ENCODE results near the gene NDP.

The NDP gene, protein sequence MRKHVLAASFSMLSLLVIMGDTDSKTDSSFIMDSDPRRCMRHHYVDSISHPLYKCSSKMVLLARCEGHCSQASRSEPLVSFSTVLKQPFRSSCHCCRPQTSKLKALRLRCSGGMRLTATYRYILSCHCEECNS

GRCh38 chrX:43973249-43974099, at the start of gene NDP:
Gene NDP (minus strand): TSS chrX:43973390. CDS start chrX:43958645, 14,745 bp downstream.
- peak within 1 kb of the TSS; percentile 56 for H3K4me3 Mint-ChIP-seq
- peaks cover 14% of the 10 kb centered on the region for H3K4me1 Mint-ChIP-seq (ENCODE audit: low read depth)
- peaks cover 31% of the 10 kb centered on the region for H3K27me3 Mint-ChIP-seq
- H3K27ac Mint-ChIP-seq: no peak within 1 kb of the TSS
- no peaks in the 10 kb centered on the region for H3K36me3 Mint-ChIP-seq (ENCODE audit: low read depth)
- no peaks in the 10 kb centered on the region for H3K9me3 Mint-ChIP-seq

DNA sequence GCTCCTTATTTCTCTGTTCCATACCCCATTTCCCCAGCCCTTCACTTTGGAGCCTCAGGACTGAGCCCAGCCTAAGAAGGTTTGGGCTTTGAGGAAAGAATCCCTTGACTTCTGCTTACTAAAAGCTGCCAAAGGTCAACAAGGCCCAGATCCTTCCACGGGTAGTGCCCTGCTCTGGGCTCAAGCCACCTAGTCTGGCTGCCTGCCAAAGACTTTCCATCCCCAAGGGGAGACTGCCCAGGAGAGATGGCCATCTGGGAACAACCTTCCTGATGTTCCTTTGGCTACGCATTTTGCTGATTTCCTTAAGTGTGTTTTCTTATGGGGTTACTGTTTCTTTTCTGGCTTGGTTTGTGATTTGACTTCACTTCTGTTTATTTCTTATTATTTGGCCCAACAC, 49.8 kb upstream of the NDP start:
- H3K9me3 Mint-ChIP-seq: no peaks in the 10 kb centered on the region
- no peaks in the 10 kb centered on the region for H3K27me3 Mint-ChIP-seq
- H3K4me3 Mint-ChIP-seq: no peak overlapping the region
- H3K4me1 Mint-ChIP-seq (ENCODE audit: low read depth): peaks cover 8% of the 10 kb centered on the region
- no peak overlapping the region for H3K27ac Mint-ChIP-seq
- H3K36me3 Mint-ChIP-seq (ENCODE audit: low read depth): no peaks in the 10 kb centered on the region

- Mint-ChIP-seq H3K4me1 (ENCODE audit: low read depth) (peaks cover 5% of the 10 kb centered on the region), H3K27me3 (no peaks in the 10 kb centered on the region), H3K36me3 (ENCODE audit: low read depth) (no peaks in the 10 kb centered on the region), H3K4me3 (no peak overlapping the region), H3K9me3 (no peaks in the 10 kb centered on the region), H3K27ac (no peak overlapping the region)
Measured at GRCh38 chrX:44020693-44021092, 47.5 kb upstream of the NDP start.

GRCh38 chrX:44019911-44020310, 46.7 kb upstream of the NDP start:
- no peaks in the 10 kb centered on the region for H3K9me3 Mint-ChIP-seq
- no peak overlapping the region for H3K4me3 Mint-ChIP-seq
- no peaks in the 10 kb centered on the region for H3K36me3 Mint-ChIP-seq (ENCODE audit: low read depth)
- no peaks in the 10 kb centered on the region for H3K27me3 Mint-ChIP-seq
- no peak overlapping the region for H3K27ac Mint-ChIP-seq
- no peaks in the 10 kb centered on the region for H3K4me1 Mint-ChIP-seq (ENCODE audit: low read depth)

GRCh38 chrX:44017676-44018075, 44.5 kb upstream of the NDP start:
- peaks cover 14% of the 10 kb centered on the region for H3K4me1 Mint-ChIP-seq (ENCODE audit: low read depth)
- no peaks in the 10 kb centered on the region for H3K36me3 Mint-ChIP-seq (ENCODE audit: low read depth)
- H3K27me3 Mint-ChIP-seq: no peaks in the 10 kb centered on the region
- H3K9me3 Mint-ChIP-seq: no peaks in the 10 kb centered on the region
- H3K4me3 Mint-ChIP-seq: no peak overlapping the region
- H3K27ac Mint-ChIP-seq: no peak overlapping the region

DNA sequence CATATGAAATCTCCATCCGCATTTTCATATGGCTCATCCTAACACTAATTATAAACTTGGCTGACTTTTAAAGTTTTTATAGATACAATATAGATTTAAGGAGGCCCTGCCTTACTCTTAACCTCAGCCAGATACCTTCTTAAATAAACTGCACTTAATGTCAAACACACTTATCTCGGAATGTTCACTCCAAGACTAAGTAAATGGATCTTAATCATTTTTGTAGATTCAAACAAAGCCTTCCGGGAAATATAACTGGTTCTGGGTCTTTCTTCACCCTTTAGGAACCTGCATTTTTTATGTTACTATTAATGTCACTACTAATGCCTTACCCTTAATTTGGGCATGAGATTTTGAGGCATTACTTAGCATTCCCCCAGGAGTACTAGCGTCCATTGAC, 43.7 kb upstream of the NDP start:
- no peak overlapping the region for H3K27ac Mint-ChIP-seq
- H3K27me3 Mint-ChIP-seq: no peaks in the 10 kb centered on the region
- no peak overlapping the region for H3K4me3 Mint-ChIP-seq
- no peaks in the 10 kb centered on the region for H3K9me3 Mint-ChIP-seq
- no peaks in the 10 kb centered on the region for H3K36me3 Mint-ChIP-seq (ENCODE audit: low read depth)
- H3K4me1 Mint-ChIP-seq (ENCODE audit: low read depth): peaks cover 22% of the 10 kb centered on the region

DNA sequence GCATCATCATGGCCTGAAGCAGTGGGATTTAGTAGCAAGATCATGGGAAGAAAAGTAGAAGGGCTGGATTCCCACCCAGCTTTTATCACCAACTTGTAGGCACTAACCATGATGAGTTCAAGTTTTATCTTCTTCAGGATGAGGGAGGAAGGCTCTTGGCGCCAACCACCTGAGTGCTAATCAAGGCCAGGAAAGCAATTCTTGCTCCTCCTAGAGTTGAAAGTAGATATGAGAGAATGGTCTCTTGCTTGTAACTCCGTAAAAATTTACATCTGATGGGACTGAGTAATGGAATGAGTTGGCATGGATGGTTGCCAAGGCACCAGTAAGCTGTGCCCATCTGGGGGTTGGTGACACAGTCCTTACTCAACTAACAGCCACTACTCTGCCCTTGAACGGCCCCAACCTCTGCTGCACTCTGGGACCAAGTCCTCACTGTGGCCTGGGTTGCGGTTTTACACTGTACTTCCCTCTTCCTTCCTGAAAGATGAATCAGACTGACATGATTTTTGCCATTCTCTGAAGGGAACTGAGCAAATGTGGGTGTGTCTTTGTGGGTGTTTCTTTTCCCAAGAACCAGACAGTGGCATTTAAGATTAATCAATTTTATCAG, 39.4 kb upstream of the NDP start:
- Mint-ChIP-seq H3K27me3 (peaks cover 4% of the 10 kb centered on the region), H3K27ac (peak overlapping the region; percentile 45), H3K4me1 (ENCODE audit: low read depth) (peaks cover 27% of the 10 kb centered on the region), H3K4me3 (peak overlapping the region; percentile 25), H3K9me3 (no peaks in the 10 kb centered on the region), H3K36me3 (ENCODE audit: low read depth) (no peaks in the 10 kb centered on the region)

- H3K36me3 Mint-ChIP-seq (ENCODE audit: low read depth): no peaks in the 10 kb centered on the region
- H3K9me3 Mint-ChIP-seq: no peaks in the 10 kb centered on the region
- no peak overlapping the region for H3K27ac Mint-ChIP-seq
- no peak overlapping the region for H3K4me3 Mint-ChIP-seq
- H3K4me1 Mint-ChIP-seq (ENCODE audit: low read depth): peaks cover 27% of the 10 kb centered on the region
- H3K27me3 Mint-ChIP-seq: peaks cover 4% of the 10 kb centered on the region
Measured at GRCh38 chrX:44011506-44011905, 38.3 kb upstream of the NDP start.

GRCh38 chrX:44010626-44011025, 37.4 kb upstream of the NDP start:
- H3K4me3 Mint-ChIP-seq: no peak overlapping the region
- no peak overlapping the region for H3K27ac Mint-ChIP-seq
- H3K27me3 Mint-ChIP-seq: peaks cover 4% of the 10 kb centered on the region
- H3K4me1 Mint-ChIP-seq (ENCODE audit: low read depth): peaks cover 27% of the 10 kb centered on the region
- H3K36me3 Mint-ChIP-seq (ENCODE audit: low read depth): no peaks in the 10 kb centered on the region
- no peaks in the 10 kb centered on the region for H3K9me3 Mint-ChIP-seq

DNA sequence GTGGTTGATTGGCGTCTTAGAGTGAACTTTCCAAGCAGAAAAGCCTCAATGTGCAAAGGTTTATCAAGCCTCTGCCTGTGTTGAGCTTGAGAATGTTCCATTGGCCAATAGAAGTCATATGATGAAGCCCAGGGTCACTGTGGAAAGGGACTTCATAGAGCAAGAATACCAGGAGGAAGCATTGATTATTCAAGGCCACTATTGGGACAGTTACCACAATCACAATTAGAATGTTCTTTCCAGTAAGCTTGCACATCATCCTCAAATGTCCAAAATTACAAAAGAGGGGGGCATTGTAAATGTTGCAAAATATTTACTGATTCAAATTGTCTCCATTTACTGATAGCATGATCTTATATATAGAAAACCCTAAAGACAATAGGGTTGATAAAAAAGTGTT, 32.9 kb upstream of the NDP start:
- Mint-ChIP-seq H3K4me3 (no peak overlapping the region), H3K9me3 (no peaks in the 10 kb centered on the region), H3K4me1 (ENCODE audit: low read depth) (no peaks in the 10 kb centered on the region), H3K27ac (no peak overlapping the region), H3K36me3 (ENCODE audit: low read depth) (no peaks in the 10 kb centered on the region), H3K27me3 (peaks cover 1% of the 10 kb centered on the region)

- Mint-ChIP-seq H3K4me1 (ENCODE audit: low read depth) (no peaks in the 10 kb centered on the region), H3K27ac (no peak overlapping the region), H3K27me3 (no peaks in the 10 kb centered on the region), H3K4me3 (no peak overlapping the region), H3K36me3 (ENCODE audit: low read depth) (no peaks in the 10 kb centered on the region), H3K9me3 (no peaks in the 10 kb centered on the region)
Measured at GRCh38 chrX:44003975-44004374, 30.8 kb upstream of the NDP start.

DNA sequence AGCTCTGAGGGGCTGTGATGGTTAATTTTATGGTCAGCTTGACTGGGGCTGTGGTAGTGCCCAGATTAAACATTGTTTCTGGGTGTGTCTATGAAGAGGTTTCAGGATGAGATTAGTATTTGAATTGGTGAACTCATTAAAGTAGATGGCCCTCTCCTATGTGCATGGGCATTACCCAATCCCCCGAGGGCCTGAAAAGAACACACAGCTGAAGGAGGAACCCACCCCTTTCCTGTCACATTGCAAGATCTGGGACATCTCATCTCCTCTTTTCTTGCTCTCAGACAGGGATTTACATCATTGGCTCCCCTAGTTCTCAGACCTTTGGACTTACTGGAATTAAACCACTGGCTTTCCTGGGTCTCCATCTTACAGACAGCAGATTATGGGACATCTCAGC, 29.4 kb upstream of the NDP start:
- H3K27ac Mint-ChIP-seq: no peak overlapping the region
- no peaks in the 10 kb centered on the region for H3K36me3 Mint-ChIP-seq (ENCODE audit: low read depth)
- no peaks in the 10 kb centered on the region for H3K9me3 Mint-ChIP-seq
- H3K4me3 Mint-ChIP-seq: no peak overlapping the region
- H3K27me3 Mint-ChIP-seq: no peaks in the 10 kb centered on the region
- H3K4me1 Mint-ChIP-seq (ENCODE audit: low read depth): no peaks in the 10 kb centered on the region

DNA sequence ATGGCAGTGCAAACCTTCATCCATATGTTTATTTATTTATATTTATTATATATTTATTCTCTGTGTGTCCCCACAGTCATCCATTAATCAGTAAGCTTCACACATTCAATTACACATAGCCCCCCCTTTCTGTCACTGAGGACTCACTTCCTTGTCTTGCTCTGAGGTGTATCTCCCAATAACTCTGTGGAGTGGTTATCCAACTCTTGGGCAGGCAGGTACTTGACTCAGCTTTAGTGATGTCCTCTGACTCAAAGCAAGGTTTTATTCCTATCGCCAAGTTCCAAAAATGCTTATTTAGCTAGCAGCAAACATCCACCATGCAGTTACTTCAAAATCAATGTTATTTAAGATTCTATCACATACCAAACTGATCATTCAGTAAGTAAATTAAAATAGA, 25.2 kb upstream of the NDP start:
- Mint-ChIP-seq H3K27ac (no peak overlapping the region), H3K9me3 (no peaks in the 10 kb centered on the region), H3K4me1 (ENCODE audit: low read depth) (no peaks in the 10 kb centered on the region), H3K4me3 (no peak overlapping the region), H3K36me3 (ENCODE audit: low read depth) (no peaks in the 10 kb centered on the region), H3K27me3 (no peaks in the 10 kb centered on the region)

DNA sequence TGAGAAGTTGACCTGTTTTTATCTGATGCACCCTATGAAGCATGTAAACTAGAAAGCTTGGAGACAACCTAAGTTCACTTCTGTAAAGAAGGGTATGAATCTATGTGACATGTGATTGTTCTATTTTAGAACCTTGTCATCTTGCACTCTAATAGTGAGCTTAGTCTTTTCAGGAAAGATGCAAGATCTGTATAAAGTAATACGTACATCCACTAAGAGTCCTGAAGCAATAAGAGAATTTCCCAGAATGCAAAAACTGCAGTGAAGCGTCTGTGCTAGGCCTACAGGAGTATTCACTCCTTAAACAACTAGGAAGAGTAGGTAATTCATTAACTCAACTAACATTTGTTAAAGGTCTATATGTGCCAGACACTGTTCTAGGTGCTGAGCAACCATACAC, 23.3 kb upstream of the NDP start:
- Mint-ChIP-seq H3K4me3 (no peak overlapping the region), H3K27me3 (no peaks in the 10 kb centered on the region), H3K36me3 (ENCODE audit: low read depth) (no peaks in the 10 kb centered on the region), H3K4me1 (ENCODE audit: low read depth) (no peaks in the 10 kb centered on the region), H3K27ac (no peak overlapping the region), H3K9me3 (no peaks in the 10 kb centered on the region)

- H3K36me3 Mint-ChIP-seq (ENCODE audit: low read depth): no peaks in the 10 kb centered on the region
Measured at GRCh38 chrX:43986083-43986482, 12.9 kb upstream of the NDP start.

More at GRCh38 chrX:43986083-43986482, 12.9 kb upstream of the NDP start:
- Mint-ChIP-seq H3K9me3 (no peaks in the 10 kb centered on the region), H3K27me3 (no peaks in the 10 kb centered on the region), H3K4me3 (no peak overlapping the region), H3K27ac (no peak overlapping the region), H3K4me1 (ENCODE audit: low read depth) (no peaks in the 10 kb centered on the region)
